GM12875 (cell line): ENCODE data around the gene FBLN2.

Experiments
- H3K4me3 ChIP-seq: one replicate; pipeline ENCODE4 v1.5.1; 2011; ENCODE audit warnings: low read depth, low read length, control low read depth
- CTCF ChIP-seq: IDR thresholded peaks from 2 replicates; pipeline ENCODE4 v1.5.1; 2011; ENCODE audit warnings: low read depth, mild to moderate bottlenecking, control low read depth, inconsistent platforms, low read length, moderate library complexity, borderline replicate concordance; ENCODE audit not compliant: insufficient read depth

The FBLN2 gene

GRCh38 chr3:13552857-13553652, 4.1 kb downstream of the FBLN2 start:
- no peak for TF ChIP-seq CTCF
- H3K4me3 ChIP-seq: no peak overlapping the region

DNA sequence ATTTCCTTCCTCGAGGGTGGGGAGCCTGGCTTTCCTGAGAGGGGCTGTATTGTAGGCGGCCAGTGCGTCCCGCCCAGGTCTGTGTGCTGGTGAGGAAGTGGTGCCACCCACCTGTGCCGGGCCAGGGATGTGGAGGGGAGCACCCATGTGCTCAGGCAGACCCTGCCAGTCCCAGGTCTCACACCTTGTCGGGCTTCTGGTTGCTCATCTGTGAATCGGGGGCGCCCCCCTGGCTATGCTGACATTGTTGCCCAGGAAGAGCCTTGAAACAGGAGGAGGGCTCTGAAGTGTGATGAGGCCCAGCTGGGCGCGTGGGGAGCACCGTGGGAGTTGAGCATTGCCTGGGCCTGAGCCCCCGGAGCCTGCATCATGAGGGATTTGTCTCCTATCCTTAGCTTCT, 4.8 kb downstream of the FBLN2 start:
- TF ChIP-seq CTCF: no peak
- H3K4me3 ChIP-seq: no peak overlapping the region

GRCh38 chr3:13555753-13556152, 6.8 kb downstream of the FBLN2 start:
- no peak overlapping the region for H3K4me3 ChIP-seq
- no peak for TF ChIP-seq CTCF

DNA sequence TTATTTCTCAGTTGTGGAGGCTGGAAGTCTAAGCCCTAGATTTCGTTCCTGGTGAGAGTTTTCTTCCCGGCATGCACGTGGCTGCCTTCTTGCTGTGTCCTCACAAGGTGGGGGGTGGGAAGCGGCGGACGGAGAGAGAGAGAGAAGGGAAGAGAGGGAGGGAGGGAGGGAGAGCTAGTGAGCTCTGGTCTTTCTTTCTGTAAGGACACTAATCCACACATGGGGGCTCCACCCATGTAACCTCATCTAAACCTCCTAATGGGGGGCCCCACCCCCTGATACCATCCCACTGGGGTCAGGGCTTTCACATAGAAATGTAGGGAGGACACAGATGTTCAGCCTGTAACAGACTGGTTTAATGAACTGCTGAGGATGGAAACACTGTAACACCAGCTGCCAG, 7.3 kb downstream of the FBLN2 start:
- H3K4me3 ChIP-seq: no peak overlapping the region
- TF ChIP-seq CTCF: no peak

- no peak for TF ChIP-seq CTCF
- H3K4me3 ChIP-seq: no peak overlapping the region
These were observed 8.0 kb downstream of the FBLN2 start for GRCh38 chr3:13556917-13557316.

GRCh38 chr3:13557417-13557816, 8.5 kb downstream of the FBLN2 start:
- TF ChIP-seq CTCF: no peak
- no peak overlapping the region for H3K4me3 ChIP-seq

DNA sequence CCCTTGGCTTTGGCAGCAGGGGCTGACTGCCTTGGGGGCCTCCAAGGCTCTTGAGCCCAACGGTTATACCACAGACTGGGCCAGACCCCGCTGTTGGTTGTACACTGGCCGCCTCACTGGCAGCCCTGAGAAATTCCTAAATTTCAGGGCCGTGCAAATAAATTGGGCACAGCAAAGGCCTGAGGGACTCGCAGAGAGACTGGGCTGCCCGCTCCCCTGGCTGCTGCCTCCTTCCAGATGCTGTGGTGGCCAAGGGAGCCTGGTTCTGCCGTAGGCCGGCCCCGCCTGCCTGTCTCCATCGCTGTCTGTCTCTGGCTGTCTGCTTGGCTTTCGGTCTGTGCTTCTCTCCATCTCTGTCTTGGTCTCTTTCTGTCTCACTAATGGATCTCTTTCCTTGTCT, 9.0 kb downstream of the FBLN2 start:
- TF ChIP-seq CTCF: no peak
- no peak overlapping the region for H3K4me3 ChIP-seq
